ENCODE measurements around the gene TMEM178A.
"Not testable (repeated sequence)": the region's sequence is repeated elsewhere in the genome, so short reads cannot be mapped to it uniquely, and the experiment has no call there.

TMEM178A gene

DNA sequence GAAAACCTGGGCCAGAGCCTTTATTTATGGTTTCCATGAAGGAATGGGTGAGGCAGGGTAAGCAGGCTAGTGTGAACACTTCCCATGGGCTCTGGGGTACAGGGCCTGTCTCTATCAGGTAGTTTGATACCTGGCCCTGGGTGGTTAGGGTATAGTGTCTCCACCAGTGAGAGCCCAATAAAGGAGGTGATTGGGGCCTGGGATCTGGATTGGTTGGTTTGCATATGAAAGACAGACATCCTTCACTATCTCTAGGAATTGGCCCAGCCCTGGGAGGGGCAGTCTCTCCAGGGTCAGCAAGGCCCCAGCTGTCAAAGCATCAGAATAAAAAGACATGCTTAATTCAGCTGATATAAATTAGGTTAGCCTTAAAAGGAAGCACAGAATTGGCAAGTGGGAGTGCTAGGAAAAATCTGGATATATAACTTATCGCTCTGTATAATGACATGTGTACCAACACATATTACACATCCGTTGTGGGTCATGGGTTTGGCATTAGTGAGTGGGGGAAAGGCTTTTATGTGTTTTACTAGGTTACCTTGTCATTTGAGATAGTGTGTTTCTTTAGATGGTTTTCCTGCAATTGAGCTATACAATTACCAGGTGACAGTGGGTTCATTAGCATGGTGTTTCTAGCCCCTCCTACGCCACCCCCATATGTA is 18.5 kb upstream of the TMEM178A start:
- DNase-seq (ENCODE audit: insufficient read length, low spot score) (no peak), FAIRE-seq (no peak)

DNA sequence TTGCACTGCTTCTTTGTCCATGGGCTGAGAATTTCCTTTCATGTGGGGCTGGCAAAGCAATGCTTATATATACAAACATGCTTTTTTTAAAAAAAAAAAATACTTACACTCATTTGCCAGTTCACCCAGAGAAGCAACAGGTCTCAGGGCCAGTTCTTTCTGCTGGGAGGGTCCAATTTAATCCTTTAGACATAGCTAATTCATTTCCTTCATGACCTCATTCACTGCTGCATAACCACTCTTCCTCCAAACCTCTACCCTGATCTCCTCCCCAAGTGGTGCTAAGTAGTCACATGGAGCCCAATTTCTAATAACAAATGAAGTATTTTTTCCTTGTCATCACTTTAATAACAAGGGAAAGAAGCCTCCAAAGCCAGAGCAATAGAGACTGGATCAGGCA is 17.1 kb upstream of the TMEM178A start:
- FAIRE-seq = no peak
- DNase-seq (ENCODE audit: insufficient read length, low spot score) = no peak

DNA sequence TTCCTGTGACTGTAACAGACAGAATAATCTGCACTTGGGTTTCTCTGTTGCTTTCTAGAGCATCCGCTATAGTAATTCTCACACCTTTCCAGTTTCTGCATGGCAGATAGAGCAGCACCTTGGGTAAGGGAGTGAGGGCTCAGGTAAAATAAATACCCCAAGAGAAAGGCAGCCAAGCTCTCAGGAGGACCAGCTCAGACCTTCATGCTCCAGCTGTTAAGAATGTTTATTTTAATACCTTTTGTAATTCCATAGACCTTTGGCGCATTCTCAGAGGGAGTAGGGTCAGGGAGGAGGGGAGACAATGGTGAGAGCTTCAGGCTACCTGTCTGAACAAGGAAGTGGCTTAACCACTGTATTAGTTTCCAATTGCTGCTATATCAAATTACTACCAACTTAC is 16.2 kb upstream of the TMEM178A start:
- FAIRE-seq (no peak), DNase-seq (ENCODE audit: insufficient read length, low spot score) (no peak)

DNA sequence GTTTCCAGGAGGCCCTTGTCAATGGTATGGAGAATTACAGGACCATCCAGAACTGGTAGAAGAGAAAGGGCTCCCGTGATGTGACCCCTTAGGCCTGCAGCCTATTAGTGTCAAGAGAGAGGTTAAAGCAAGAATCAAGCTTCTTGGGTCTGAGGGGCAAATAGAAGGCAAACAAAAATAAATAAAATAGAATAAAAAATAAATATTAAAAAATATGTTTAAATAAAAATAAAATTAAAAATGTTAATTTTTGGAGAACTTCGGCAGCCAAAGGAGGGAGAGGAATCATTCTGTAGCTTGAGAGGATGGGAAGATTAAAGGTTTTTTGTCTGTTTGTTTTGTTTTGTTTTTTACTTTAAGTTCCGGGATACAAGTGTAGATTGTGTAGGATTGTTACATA is 15.2 kb upstream of the TMEM178A start:
- DNase-seq (ENCODE audit: insufficient read length, low spot score) = no peak
- no peak for FAIRE-seq

DNA sequence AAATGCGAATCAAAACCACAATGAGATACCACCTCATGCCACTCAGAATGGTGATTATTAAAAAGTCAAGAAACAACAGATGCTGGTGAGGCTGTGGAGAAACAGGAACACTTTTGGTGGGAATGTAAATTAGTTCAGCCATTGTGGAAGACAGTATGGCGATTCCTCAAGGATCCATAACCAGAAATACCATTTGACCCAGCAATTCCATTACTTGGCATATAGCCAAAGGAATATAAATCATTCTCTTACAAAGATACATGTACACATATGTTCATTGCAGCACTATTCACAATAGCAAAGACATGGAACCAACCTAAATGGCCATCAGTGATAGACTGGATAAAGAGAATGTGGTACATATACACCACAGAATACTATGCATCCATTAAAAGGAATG is 9.5 kb upstream of the TMEM178A start:
- not testable (repeated sequence) for FAIRE-seq; DNase-seq (ENCODE audit: insufficient read length, low spot score)

DNA sequence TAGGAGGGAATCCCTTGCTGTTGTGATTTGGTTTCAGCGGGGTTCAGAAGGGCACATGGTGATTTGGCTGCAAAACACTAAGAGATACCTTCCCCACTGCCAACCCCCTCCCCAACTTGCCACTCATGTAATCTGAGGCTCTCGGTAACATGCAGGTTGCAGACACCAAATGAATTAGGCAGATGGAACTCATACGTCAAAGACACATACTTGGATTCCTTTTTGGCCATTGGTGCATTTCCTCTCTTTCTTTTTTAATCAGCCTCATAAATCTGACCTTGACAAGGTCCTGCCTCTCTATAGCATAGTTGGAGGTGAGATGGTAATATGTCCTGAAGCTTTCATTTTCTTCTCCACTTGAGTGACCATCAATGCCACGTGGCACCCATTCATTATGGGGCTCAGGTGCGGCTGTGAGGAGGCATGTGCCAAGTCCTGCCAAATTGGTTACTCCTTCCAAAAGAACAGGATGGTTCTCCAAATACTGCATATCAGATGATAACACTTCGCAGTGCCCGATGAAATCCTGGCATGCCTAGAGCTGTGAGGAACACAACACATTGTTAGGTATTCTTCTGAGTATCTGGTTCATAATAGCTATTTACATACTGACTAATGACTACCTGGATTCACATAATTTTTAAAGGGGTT is 8.3 kb upstream of the TMEM178A start:
- peak; percentile 49 for FAIRE-seq
- DNase-seq (ENCODE audit: insufficient read length, low spot score) = no peak

DNA sequence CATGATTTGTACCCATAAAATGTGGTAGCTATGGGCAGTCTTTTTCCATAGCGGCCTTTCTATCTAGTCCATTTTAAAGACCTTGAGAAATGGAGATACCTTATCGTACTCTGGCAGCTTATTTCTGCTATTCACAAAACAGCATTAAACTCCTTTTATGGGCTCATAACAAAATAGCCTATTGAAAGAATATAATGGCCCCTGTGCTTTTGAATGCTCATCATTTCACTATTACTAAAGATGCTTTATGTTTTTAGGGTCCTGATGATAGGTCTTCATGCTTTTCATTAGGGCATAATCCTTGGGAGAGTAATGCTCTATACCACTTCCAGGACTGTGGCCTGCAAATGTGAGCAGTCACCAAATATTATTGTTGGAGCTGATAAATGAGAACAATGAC is 7.3 kb upstream of the TMEM178A start:
- FAIRE-seq (no peak), DNase-seq (ENCODE audit: insufficient read length, low spot score) (no peak)

DNA sequence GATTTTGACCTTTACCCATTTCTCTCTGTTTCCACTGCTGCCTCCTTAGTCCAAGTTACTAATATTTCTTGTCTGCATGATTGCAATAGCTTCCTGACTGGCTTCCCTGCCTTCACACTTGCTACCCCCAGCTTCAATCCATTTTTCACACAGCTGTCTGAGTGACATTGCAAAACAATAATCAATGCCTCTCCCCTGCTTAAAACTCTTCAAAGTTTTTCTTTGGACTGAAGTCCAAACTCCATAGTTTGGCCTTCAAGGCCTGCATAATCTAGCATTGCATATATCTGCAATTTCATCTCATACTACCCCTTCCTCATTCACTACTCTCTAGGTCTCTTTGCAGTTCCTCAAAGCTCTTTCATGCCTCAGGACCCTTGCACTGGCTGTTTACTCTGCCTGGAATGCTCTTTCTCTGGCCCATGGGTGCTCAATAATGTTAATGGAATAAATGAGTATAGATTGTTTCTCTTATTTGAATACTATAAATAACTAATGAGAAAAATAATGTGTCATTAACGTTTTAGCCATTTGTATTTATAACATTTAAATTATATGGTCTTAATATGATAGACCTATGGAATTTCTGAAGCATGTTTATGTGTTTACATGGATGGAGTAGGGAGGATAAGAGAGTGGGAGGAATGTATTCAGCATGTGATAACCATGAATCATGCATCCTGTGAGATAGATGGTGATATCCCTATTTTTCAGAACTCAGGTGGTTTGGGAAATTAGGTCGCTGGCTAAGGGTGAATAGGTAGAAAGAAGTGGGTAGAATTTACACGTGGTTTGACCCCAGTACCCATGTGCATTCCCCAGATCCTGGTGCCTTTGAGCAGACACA is 5.7 kb upstream of the TMEM178A start:
- DNase-seq (ENCODE audit: insufficient read length, low spot score) = no peak
- no peak for FAIRE-seq

DNA sequence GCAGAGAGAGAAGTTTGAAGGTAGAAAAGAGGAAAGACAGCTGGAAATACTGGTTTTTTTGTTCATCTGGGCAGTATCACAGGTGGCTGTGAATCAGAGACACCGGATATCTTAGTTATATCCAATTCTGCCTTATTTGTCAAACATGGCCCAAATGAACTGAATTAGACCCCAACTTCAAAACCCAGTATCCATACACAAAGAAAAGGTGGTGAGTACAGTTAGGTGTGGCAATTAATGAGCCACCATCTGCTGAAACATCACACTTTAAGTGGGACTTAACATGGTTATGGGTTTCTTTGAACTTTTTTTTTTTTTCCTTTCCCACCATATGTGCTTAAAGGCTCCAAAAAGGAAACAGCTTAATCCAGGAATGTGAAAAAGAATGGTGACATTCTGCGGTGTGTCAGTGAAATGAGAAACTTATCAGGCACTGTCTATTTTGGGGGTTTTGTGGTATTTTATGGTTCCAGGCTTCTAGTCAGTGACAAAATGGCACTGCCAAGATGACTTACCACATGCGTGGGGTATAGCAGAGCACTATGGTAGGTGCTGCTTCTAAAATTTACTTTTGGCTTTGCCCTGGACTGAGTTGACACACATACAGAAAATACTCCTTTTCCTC is 5.0 kb upstream of the TMEM178A start:
- FAIRE-seq = no peak

DNA sequence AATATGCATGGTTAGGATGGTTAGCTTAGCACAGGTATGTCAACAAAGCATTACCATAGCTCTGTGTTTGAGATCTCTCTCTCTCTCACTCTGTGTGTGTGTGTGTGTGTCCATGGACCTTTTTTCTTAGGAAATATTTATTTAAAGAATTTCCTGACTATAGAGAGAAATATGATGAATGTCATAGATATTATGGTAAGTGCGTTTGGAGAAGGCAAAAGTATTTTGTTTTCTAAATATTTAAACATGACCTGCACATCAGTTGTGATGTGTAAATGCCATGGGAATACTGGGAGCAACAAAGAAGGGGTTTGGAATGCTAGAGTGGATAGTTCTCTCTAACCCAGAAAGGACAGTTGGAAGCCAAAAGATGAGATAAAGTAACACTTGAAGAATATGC is 3.9 kb upstream of the TMEM178A start:
- FAIRE-seq (no peak), DNase-seq (ENCODE audit: insufficient read length, low spot score) (no peak)

More for the DNA sequence above, 5.0 kb upstream of the TMEM178A start:
- DNase-seq (ENCODE audit: insufficient read length, low spot score) = no peak

DNA sequence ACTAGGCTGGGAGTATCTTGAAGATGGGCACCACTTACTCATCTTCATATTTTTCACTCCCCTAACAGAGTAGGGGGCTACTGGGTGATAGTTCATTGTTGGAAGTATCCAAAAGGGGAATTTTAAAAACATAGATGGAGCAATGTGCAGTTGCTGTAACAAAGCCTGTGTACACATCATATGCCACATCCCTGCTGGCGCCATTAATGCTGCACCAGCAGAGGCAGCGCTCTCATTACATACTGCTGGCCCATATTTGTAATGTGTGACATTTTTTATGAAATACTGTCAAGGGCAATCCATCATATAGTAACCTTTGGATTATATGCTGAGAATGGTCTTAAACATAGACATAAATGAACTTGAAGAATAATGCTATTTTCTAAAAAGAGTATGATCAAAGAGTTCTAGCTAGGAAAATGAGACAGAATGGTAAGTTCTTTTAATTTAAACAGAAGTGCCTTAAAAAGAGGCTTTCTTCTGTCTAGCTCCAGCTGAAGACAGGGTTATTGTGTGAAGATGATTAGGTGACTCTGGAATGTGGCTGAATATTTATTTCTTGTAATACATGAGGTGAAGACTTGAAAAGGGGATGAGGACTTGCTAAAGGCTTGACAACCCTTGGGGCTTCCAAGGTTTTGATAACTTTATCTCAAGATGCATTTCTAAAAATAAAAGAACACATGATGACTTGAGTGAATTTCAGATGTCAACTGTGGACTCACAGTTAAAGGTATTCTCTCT is 2.4 kb upstream of the TMEM178A start:
- DNase-seq (ENCODE audit: insufficient read length, low spot score) (no peak), FAIRE-seq (no peak)

DNA sequence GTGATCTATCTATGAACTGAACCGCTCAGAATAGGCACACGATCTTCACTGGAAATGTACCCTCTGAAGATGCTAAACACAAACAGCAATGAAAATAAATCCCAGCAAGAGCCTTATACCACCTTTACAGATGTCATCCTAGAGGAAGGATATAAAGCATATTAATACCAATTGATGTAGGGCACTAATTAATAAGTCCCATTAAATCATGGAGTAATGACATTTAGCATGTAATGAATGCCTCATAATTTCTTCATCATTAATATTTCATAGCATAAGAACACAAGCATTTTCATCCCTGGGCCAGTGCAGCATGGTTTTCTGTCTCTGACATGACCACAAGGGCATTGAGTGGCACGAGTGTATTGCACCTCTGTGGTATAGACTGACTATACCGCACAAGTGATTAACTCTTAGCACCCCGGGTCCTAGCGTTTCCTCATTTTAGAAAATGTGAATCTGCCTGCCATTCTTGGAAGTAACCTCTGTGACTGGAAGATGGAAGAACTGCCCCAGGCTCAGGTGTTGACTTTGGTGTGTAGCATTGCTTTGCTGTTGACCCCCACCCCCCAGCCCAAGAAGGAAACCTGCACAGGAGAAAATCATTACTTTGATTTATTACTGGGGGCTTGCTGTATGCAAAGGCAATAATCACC is 1.4 kb upstream of the TMEM178A start:
- DNase-seq (ENCODE audit: insufficient read length, low spot score) = no peak
- FAIRE-seq = no peak

DNA sequence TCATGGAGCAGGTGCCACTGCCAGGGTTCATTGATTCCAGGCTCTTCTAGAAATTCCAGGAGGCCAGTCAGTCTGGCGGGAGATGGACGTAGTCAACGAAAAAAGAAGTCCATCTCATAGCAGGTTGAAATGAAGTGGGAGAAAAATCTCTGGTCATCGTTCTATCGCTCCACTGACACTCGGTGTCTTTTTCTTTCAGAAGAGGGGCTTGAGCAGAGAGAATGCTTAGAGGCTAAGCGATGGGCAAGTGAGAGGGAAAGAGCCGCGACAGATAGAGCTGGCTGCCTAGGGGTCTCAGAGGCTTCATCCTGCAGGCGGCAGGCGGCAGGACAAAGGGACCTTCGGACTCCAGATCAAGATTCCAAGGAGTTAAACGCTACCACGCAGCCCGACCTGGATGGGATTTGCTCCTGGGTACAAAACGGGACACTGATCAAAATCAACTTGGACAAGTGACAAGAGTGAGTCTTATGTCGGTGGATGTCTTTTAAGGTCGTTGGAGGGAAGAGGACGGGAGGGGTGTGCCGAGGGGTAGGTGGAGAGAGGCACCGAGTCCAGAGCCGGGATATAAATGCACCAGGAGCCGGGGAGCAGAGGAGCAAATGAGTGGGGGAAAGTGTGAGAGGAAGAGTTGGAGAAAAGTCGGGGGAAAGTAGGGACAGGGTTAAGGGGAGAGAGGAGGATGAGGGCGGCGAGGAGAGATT is 677 bp upstream of the TMEM178A start:
- no peak for DNase-seq (ENCODE audit: insufficient read length, low spot score)
- no peak for FAIRE-seq

DNA sequence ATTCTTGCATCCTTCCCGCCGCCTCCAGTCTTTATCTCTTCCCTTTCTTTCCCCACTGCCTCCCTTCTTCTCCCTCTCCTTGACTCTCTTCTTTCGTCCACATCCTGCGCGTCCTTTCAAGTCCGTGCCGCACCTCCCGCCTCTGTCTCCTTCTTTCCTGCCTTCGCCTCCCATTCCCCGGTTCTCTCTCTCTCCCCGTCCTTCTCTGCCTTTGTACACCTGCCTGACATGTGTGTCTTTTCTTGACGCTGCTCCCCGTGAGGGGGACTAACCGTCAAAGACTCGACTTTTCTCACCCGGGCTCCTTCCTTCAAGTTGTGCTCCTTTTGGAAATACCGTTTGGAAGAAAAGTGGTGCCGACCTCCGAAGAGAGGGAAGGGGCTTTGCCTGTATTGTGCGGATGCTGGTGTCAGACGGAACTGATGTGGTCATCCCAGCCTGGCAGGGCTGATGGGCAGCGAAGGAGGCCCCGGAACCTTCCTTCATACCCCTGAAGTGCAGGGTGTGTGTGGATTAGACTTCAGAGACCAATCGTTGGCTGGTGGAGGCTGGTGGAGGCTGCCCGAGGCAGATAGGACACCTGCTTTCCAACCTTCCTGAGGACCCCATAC is 879 bp downstream of the TMEM178A start:
- FAIRE-seq (peak; percentile 72), DNase-seq (ENCODE audit: insufficient read length, low spot score) (peak; percentile 38)

DNA sequence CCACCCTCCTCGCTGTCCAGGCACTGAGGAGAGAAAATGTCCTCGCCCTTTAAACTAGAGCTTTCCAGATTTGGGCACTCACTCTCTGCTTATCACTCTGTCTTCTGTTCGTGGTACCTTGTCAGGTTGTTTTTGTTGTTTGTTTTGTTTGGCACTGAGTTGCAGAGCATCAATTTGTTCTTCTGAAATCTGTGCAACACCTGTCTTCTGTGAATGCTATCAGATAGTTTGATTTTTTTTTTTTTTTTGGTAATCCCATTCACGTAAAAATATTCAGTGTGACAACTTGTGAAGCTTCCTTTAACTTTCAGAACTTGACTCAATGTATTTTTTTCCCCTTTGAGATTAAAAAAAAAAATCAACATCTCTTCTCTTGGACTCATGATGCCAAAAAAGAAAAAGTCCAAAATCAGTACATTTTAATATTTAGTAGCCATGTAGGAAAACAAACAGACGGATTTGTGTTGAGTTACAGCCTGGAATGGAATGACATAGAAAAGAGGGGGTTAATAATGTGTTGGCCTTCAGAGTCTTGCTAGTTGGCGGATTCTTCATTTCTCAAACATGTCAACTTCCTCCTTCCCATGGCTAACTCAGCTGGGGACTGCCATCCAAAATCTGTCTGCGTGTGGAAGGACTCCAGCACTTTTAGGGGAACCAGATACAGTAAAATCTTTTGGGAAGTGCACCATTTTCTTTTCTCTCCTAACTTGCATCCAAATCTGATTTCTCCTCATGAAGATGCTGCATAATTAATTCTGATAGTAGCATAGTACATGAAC is 1.6 kb downstream of the TMEM178A start:
- DNase-seq (ENCODE audit: insufficient read length, low spot score) = no peak
- FAIRE-seq = peak; percentile 28

DNA sequence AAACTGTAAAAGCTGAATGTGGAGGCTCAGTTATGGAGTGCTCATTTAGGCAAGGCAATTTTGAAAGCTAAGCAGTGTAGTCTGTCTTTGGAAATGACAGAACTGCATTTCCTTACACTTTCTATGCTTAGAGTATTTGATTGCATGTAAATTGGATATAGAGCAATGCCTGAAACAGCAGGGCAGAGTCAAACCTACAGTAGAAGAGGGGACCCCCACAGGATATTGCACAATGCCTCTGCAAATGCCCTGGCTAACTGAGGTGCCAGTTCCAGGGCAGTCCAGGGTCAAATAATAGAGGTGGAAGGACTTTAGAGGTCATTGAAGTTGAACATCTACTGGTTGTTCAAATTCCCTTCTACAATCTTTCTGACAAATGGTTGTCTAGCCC is 2.2 kb downstream of the TMEM178A start:
- FAIRE-seq = no peak

DNA sequence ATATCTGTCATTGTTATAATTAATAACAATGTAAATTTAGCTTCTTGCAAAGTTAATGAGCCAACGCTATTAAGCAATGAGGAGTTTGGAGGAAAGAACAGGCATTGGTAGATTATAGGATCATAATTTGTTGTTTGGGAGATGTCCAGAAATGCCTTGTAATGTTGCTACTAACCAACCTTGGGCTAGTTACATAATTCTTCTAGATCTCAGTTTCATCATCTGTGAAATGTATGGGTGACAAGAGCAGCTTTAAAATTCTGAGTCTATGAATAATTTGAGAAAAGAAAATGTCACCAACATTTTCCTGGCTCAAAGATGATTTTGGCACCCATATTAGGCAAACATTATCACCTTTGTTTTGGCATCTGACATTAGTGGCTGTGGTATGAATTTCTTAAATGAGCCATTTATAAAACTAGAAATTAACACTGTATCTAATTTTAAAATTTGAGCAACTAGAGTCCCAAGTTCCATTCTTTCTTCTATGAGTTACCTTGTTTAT is 2.9 kb downstream of the TMEM178A start:
- no peak for FAIRE-seq
- no peak for DNase-seq (ENCODE audit: insufficient read length, low spot score)

More for the DNA sequence above, 2.2 kb downstream of the TMEM178A start:
- no peak for DNase-seq (ENCODE audit: insufficient read length, low spot score)

DNA sequence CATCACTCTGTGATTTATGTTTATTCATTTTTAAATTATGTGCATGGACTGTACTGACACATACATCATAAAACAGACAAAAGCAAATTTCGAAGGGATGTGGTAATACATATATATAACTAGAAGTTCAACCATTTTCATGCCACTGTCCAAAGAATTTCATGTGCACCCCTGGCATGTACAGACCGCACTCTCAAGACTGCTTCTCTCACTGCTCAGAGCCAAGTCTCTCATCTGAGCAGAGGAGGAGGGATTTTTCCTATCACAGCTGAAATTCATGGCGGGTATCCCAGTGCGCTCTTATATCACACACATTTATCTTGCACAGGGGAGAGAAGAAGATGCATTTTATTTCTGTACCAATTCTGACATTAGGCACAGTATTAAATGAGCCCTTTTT is 5.9 kb downstream of the TMEM178A start:
- DNase-seq (ENCODE audit: insufficient read length, low spot score) = no peak
- no peak for FAIRE-seq
